H1 (cell line): ENCODE results near the gene SLTM. TPM values are rescaled to one million over a fixed set of nuclear protein-coding genes. Genes with fewer than 3 reads are reported as not detected.

Source experiments
- CTCF ChIA-PET: fragments of 300-600 bp; sonication (Branson Sonifier 250); formaldehyde crosslinking; loops from one replicate; lab custom pipeline; 2021; ENCODE audit not compliant: partially characterized antibody; lab: Charles Lee
- POLR2A ChIA-PET: fragments of 300-600 bp; sonication (Branson Sonifier 250); formaldehyde crosslinking; loops from one replicate; lab custom pipeline; 2021; ENCODE audit warnings: inconsistent platforms; ENCODE audit not compliant: partially characterized antibody; lab: Charles Lee
- DNase-seq, 2 experiments: peaks; one replicate each; pipeline versions ENCODE4 v3.0.0 to v3.0.0-alpha.2; 2010 to 2022; ENCODE audit warnings: low spot score in 2 of 2, low read depth in 1 of 2, mixed read lengths in 1 of 2
- FAIRE-seq: peaks from 2 replicates; lab custom pipeline; 2011; peaks lifted over from hg19 to GRCh38; lab: Jason Lieb, UNC
- H2AFZ ChIP-seq: 2 replicates; pipeline ENCODE4 v1.8.1; 2012; ENCODE audit warnings: low read length, inconsistent platforms
- H2AK5ac ChIP-seq: 2 replicates; pipeline ENCODE4 v1.6.1; 2013; ENCODE audit warnings: low read depth, low read length
- H2BK120ac ChIP-seq: replicated peaks from 2 replicates; pipeline ENCODE3; 2013; ENCODE audit warnings: low read depth, low read length, inconsistent platforms
- H2BK12ac ChIP-seq: 2 replicates; pipeline ENCODE4 v1.6.1; 2013; ENCODE audit warnings: low read depth, low read length
- H2BK15ac ChIP-seq: 2 replicates; pipeline ENCODE4 v1.6.1; 2013; ENCODE audit warnings: low read length
- H2BK20ac ChIP-seq: 2 replicates; pipeline ENCODE4 v1.6.1; 2013; ENCODE audit warnings: low read length
- H2BK5ac ChIP-seq: 2 replicates; pipeline ENCODE4 v1.6.1; 2013; ENCODE audit warnings: low read depth, low read length
- H3K14ac ChIP-seq: 2 replicates; pipeline ENCODE4 v1.6.1; 2013; ENCODE audit warnings: inconsistent platforms; ENCODE audit not compliant: insufficient read length
- H3K18ac ChIP-seq: 2 replicates; pipeline ENCODE4 v1.6.1; 2013; ENCODE audit warnings: low read length; ENCODE audit errors: extremely low read depth
- H3K23ac ChIP-seq: 2 replicates; pipeline ENCODE4 v1.6.1; 2013; ENCODE audit warnings: inconsistent platforms; ENCODE audit not compliant: insufficient read length
- H3K23me2 ChIP-seq: 2 replicates; pipeline ENCODE4 v1.6.1; 2013; ENCODE audit warnings: low read depth, low read length
- H3K27ac ChIP-seq: 2 replicates; pipeline ENCODE4 v1.6.1; 2011; ENCODE audit warnings: low read depth, low read length, inconsistent platforms
- H3K27me3 ChIP-seq, 4 experiments: replicated peaks in 1 of 4; 1 replicate in 1 of 4; 2 replicates in 3 of 4; pipeline versions ENCODE4 v1.6.1 to v1.8.1; 2011 to 2013; ENCODE audit warnings: low read length in 3 of 4, mild to moderate bottlenecking in 3 of 4, inconsistent platforms in 2 of 4, mixed read lengths in 2 of 4, moderate library complexity in 1 of 4; ENCODE audit not compliant: control insufficient read depth in 3 of 4, insufficient read depth in 3 of 4; ENCODE audit errors: extremely low read depth in 1 of 4
- H3K36me3 ChIP-seq, 4 experiments: 2 replicates each; pipeline versions ENCODE4 v1.6.1 to v1.8.1; 2011 to 2013; ENCODE audit warnings: mild to moderate bottlenecking in 4 of 4, low read length in 3 of 4, moderate library complexity in 2 of 4, control low read depth in 1 of 4, inconsistent platforms in 1 of 4; ENCODE audit not compliant: insufficient read depth in 4 of 4, control insufficient read depth in 2 of 4
- H3K4ac ChIP-seq: replicated peaks from 2 replicates; pipeline ENCODE3; 2013; ENCODE audit warnings: low read length, low read depth, mixed read lengths, inconsistent platforms; ENCODE audit not compliant: insufficient read length
- H3K4me1 ChIP-seq, 4 experiments: replicated peaks in 1 of 4; 1 replicate in 1 of 4; 2 replicates in 3 of 4; pipeline versions ENCODE4 v1.6.1 to v1.8.1; 2011 to 2013; ENCODE audit warnings: low read length in 3 of 4, inconsistent platforms in 2 of 4, mixed read lengths in 1 of 4; ENCODE audit not compliant: insufficient read depth in 4 of 4, control insufficient read depth in 3 of 4
- H3K4me2 ChIP-seq, 2 experiments: 2 replicates each; pipeline versions ENCODE4 v1.6.1 to v1.8.1; 2011 to 2013; ENCODE audit warnings: low read depth in 2 of 2, low read length in 2 of 2, control low read depth in 1 of 2, inconsistent platforms in 1 of 2, mild to moderate bottlenecking in 1 of 2; ENCODE audit not compliant: insufficient read depth in 1 of 2
- H3K4me3 ChIP-seq, 4 experiments: fragments of 200-600, 300-600 bp in 1 of 4; sonication (generic), shearing (Covaris generic), sonication (Bioruptor Twin) in 1 of 4; 2 replicates each; pipeline versions ENCODE4 v1.5.1 to v1.8.1; 2011 to 2016; ENCODE audit warnings: low read length in 4 of 4, low read depth in 3 of 4, control low read depth in 2 of 4, inconsistent platforms in 2 of 4, mild to moderate bottlenecking in 2 of 4, mixed read lengths in 1 of 4, moderate library complexity in 1 of 4; ENCODE audit not compliant: insufficient read depth in 2 of 4; ENCODE audit errors: extremely low read depth in 1 of 4
- H3K56ac ChIP-seq: replicated peaks from 2 replicates; pipeline ENCODE3; 2013; ENCODE audit warnings: low read depth, mild to moderate bottlenecking, mixed read lengths, low read length, inconsistent platforms; ENCODE audit not compliant: insufficient read length
- H3K79me1 ChIP-seq: 2 replicates; pipeline ENCODE4 v1.6.1; 2013; ENCODE audit warnings: low read depth, low read length, control low read depth
- H3K79me2 ChIP-seq, 2 experiments: 2 replicates each; pipeline versions ENCODE4 v1.6.1 to v1.8.1; 2012 to 2013; ENCODE audit warnings: low read length in 2 of 2, mild to moderate bottlenecking in 2 of 2, inconsistent platforms in 1 of 2; ENCODE audit not compliant: insufficient read depth in 2 of 2, control insufficient read depth in 1 of 2
- H3K9ac ChIP-seq, 4 experiments: replicated peaks in 1 of 4; 1 replicate in 1 of 4; 2 replicates in 3 of 4; pipeline versions ENCODE4 v1.6.1 to v1.8.1; 2011 to 2013; ENCODE audit warnings: low read depth in 3 of 4, low read length in 3 of 4, control low read depth in 2 of 4, mild to moderate bottlenecking in 2 of 4, moderate library complexity in 2 of 4, inconsistent platforms in 1 of 4; ENCODE audit errors: extremely low read depth in 1 of 4
- H3K9me3 ChIP-seq, 2 experiments: 2 replicates each; pipeline versions ENCODE4 v1.6.1 to v1.8.1; 2012 to 2013; ENCODE audit warnings: mild to moderate bottlenecking in 2 of 2, moderate library complexity in 2 of 2, control low read depth in 1 of 2, inconsistent platforms in 1 of 2, low read depth in 1 of 2, low read length in 1 of 2, mixed read lengths in 1 of 2; ENCODE audit not compliant: insufficient read depth in 2 of 2
- H4K20me1 ChIP-seq, 2 experiments: replicated peaks in 1 of 2; 2 replicates each; pipeline versions ENCODE3 to v1.8.1; 2011 to 2013; ENCODE audit warnings: inconsistent platforms in 2 of 2, low read length in 2 of 2, mild to moderate bottlenecking in 1 of 2; ENCODE audit not compliant: insufficient read depth in 2 of 2, control insufficient read depth in 1 of 2
- H4K5ac ChIP-seq: 2 replicates; pipeline ENCODE4 v1.6.1; 2013; ENCODE audit warnings: low read length, low read depth, mixed read lengths, inconsistent platforms; ENCODE audit not compliant: insufficient read length
- H4K8ac ChIP-seq: 2 replicates; pipeline ENCODE4 v1.8.0; 2013; ENCODE audit warnings: mild to moderate bottlenecking, moderate library complexity, low read length, inconsistent platforms; ENCODE audit not compliant: insufficient read depth; ENCODE audit errors: extremely low read depth
- H4K91ac ChIP-seq: replicated peaks from 2 replicates; pipeline ENCODE3; 2013; ENCODE audit warnings: low read length, mixed read lengths, inconsistent platforms; ENCODE audit not compliant: insufficient read length
- ASH2L ChIP-seq: fragments of 200-600, 300-600 bp; sonication (generic); IDR thresholded peaks from one replicate; pipeline ENCODE4 v1.7.1; 2017; ENCODE audit warnings: low read length
- CREB1 ChIP-seq: IDR thresholded peaks from 2 replicates; pipeline ENCODE4 v1.6.1; 2012; ENCODE audit warnings: inconsistent platforms
- JUND ChIP-seq: IDR thresholded peaks from 2 replicates; pipeline ENCODE4 v1.6.1; 2011; ENCODE audit warnings: mild to moderate bottlenecking, improper control_type of control experiment, low read length
- KDM4A ChIP-seq: IDR thresholded peaks from one replicate; pipeline ENCODE4 v1.7.1; 2012; ENCODE audit warnings: low read depth, mild to moderate bottlenecking, moderate library complexity, low read length, inconsistent platforms; ENCODE audit not compliant: severe bottlenecking
- NRF1 ChIP-seq: IDR thresholded peaks from 2 replicates; pipeline ENCODE4 v1.6.1; 2011; ENCODE audit warnings: mild to moderate bottlenecking, low read depth, low read length, improper control_type of control experiment
- POU5F1 ChIP-seq: IDR thresholded peaks from 2 replicates; pipeline ENCODE4 v1.6.1; 2011; ENCODE audit warnings: low read depth, mild to moderate bottlenecking, low read length, moderate library complexity
- RAD21 ChIP-seq, 2 experiments: IDR thresholded peaks in 1 of 2; conservative IDR thresholded peaks in 1 of 2; 2 replicates each; pipeline ENCODE4 v1.6.1; 2011; ENCODE audit warnings: low read depth in 2 of 2, low read length in 2 of 2, improper control_type of control experiment in 1 of 2, inconsistent platforms in 1 of 2, mild to moderate bottlenecking in 1 of 2, moderate library complexity in 1 of 2
- SIRT6 ChIP-seq: IDR thresholded peaks from one replicate; pipeline ENCODE4 v1.7.1; 2012; ENCODE audit warnings: low read length, inconsistent platforms
- SIX5 ChIP-seq: IDR thresholded peaks from 2 replicates; pipeline ENCODE4 v1.6.1; 2011; ENCODE audit warnings: mild to moderate bottlenecking, low read depth, low read length
- YY1 ChIP-seq: IDR thresholded peaks from 2 replicates; pipeline ENCODE4 v1.6.1; 2011; ENCODE audit warnings: low read depth, mild to moderate bottlenecking, low read length
- ZNF274 ChIP-seq: IDR thresholded peaks from 2 replicates; pipeline ENCODE4 v1.7.0; 2012; ENCODE audit warnings: low read length, borderline replicate concordance; ENCODE audit errors: extremely low read depth
- WGBS, 2 experiments: shearing (Covaris generic) in 1 of 2; methylation state at CpG; one replicate each; pipeline versions ENCODE4 v1.1.6 to v1.1.7; 2013 to 2015; ENCODE audit warnings: low lambda C conversion rate in 2 of 2, mixed read lengths in 2 of 2, inconsistent platforms in 1 of 2, low coverage in 1 of 2, missing lambda C conversion rate in 1 of 2; ENCODE audit not compliant: insufficient replicate concordance in 2 of 2, insufficient coverage in 1 of 2, insufficient read length in 1 of 2; ENCODE audit errors: extremely low coverage in 1 of 2, missing lambda C conversion rate in 1 of 2; 5-methylcytosine and 5-hydroxymethylcytosine counted together
- polyA plus RNA-seq, 7 experiments: library from polyadenylated mRNA; depleted of rRNA in 3 of 7; stranded (reverse) in 5 of 7; unstranded in 2 of 7; fragments of >200 nt in 5 of 7; fragments of 200-250 nt in 2 of 7; gene quantifications; 1 replicate in 5 of 7; 2 replicates in 1 of 7; 4 replicates in 1 of 7; pipeline versions ENCODE4 v1.2.1 to v1.2.3, GENCODE V29; 2011 to 2013; ENCODE audit warnings: missing spikeins in 2 of 7, mixed read lengths in 2 of 7
- total RNA-seq: library from RNA; stranded (reverse); fragmentation: NEBNext Ultra II Directional; extraction: Animal tissue kit (Norgen Biotek cat#: 25700); gene quantifications from 2 replicates; pipeline ENCODE4 v1.2.1, GENCODE V29; 2021
- TF ChIP-seq, protein P1 (sequence below), 3 experiments: IDR thresholded peaks; 1 replicate in 2 of 3; 2 replicates in 1 of 3; pipeline versions ENCODE4 v1.5.1 to v1.6.1; 2011; ENCODE audit warnings: low read length in 3 of 3, mild to moderate bottlenecking in 3 of 3, inconsistent platforms in 2 of 3, low read depth in 1 of 3, moderate library complexity in 1 of 3; ENCODE audit not compliant: insufficient read depth in 1 of 3; ENCODE audit errors: control extremely low read depth in 1 of 3

SLTM gene
- total and polyA plus RNA-seq, 2 of the 8 experiments (the other 6 are each of a cell fraction or from before 2014, with no cell fraction given), result 30.8 to 149 TPM

DNA sequence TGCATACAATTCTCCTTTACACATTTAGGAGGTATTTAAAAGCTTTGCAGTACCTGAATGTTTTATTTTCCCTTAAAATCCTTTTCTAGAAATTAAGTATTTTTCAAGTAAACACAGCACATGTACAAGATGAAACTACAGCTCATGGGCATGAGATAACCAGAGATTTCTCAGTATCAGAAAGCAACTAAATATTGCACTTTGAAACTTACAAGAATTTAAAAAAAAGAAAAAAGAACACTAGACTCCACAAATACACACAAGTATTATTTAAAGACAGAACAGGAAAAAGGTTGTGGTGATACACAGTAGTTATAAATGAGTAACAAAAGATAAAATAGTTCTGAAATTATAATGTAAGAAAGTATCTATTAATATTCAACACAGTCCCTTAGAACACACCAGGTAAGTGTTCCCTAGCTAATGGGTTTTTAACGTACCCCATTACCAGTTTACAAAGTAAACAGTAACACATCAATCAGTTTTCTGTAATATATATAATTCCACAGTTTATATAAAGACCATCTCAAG lies 35.3 kb downstream of the SLTM start:
- Histone ChIP-seq H2AK5ac (no peak overlapping the region), H2BK15ac (no peak overlapping the region), H3K27me3 (no peaks in the 10 kb centered on the region), H2BK120ac (no peak overlapping the region), H3K23ac (no peak overlapping the region), H2BK5ac (no peak overlapping the region), H3K27ac (no peak overlapping the region), H3K4me1 (no peaks in the 10 kb centered on the region), H3K18ac (no peak overlapping the region), H3K23me2 (no peaks in the 10 kb centered on the region), H4K20me1 (peaks cover 3 to 7% of the 10 kb centered on the region in 2 experiments), H4K91ac (no peak overlapping the region), H4K5ac (no peak overlapping the region), H3K56ac (no peak overlapping the region), H3K14ac (no peak overlapping the region), H3K36me3 (peaks cover 20 to 94% (median 55%) of the 10 kb centered on the region in 4 experiments), H3K4ac (no peak overlapping the region), H3K4me3 (no peak overlapping the region), H2BK20ac (no peak overlapping the region), H2BK12ac (no peak overlapping the region), H3K79me2 (peaks cover 0 to 13% of the 10 kb centered on the region in 2 experiments; a peak in 2 of 4 replicates), H3K4me2 (no peak overlapping the region), H2AFZ (no peak overlapping the region), H3K9ac (no peak overlapping the region), H3K9me3 (no peaks in the 10 kb centered on the region), H3K79me1 (peaks cover 3% of the 10 kb centered on the region; the same call in 1 of the 2 replicates), H4K8ac (no peak overlapping the region)
- POLR2A ChIA-PET, result interaction anchor here (0.7 to 1.0 kb wide), 2 partner anchors 9 to 25 kb away, joined by 3 read pairs; no protein-coding TSS in a partner anchor
- DNase-seq (no peak), FAIRE-seq (no peak)
- CTCF ChIA-PET, result no interaction called here
- 100% methylated on average over 1 of the region's 1 CpG; no CpG with 5 or more reads in 1 of the 2 experiments for WGBS, 2 experiments
- TF ChIP-seq CREB1, result no peak
- TF ChIP-seq RAD21 (IDR thresholded peaks at IDR 0.05 in 1 of 2, conservative IDR thresholded peaks at IDR 0.05 in 1 of 2; ENCODE audit: low read depth in 2 of 2, low read length in 2 of 2), result no peak
- no peak for TF ChIP-seq JUND
- TF ChIP-seq, protein P1, sequence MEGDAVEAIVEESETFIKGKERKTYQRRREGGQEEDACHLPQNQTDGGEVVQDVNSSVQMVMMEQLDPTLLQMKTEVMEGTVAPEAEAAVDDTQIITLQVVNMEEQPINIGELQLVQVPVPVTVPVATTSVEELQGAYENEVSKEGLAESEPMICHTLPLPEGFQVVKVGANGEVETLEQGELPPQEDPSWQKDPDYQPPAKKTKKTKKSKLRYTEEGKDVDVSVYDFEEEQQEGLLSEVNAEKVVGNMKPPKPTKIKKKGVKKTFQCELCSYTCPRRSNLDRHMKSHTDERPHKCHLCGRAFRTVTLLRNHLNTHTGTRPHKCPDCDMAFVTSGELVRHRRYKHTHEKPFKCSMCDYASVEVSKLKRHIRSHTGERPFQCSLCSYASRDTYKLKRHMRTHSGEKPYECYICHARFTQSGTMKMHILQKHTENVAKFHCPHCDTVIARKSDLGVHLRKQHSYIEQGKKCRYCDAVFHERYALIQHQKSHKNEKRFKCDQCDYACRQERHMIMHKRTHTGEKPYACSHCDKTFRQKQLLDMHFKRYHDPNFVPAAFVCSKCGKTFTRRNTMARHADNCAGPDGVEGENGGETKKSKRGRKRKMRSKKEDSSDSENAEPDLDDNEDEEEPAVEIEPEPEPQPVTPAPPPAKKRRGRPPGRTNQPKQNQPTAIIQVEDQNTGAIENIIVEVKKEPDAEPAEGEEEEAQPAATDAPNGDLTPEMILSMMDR (IDR thresholded peaks at IDR 0.05; ENCODE audit: control extremely low read depth in 1 of 3, insufficient read depth in 1 of 3, low read depth in 1 of 3, low read length in 3 of 3), result no peak
- TF ChIP-seq YY1, result no peak
- TF ChIP-seq ASH2L, result no peak
- TF ChIP-seq NRF1, result no peak
- TF ChIP-seq ZNF274, result no peak
- TF ChIP-seq POU5F1, result no peak
- TF ChIP-seq SIRT6, result no peak
- TF ChIP-seq SIX5, result no peak
- no peak for TF ChIP-seq KDM4A
